HG02642 (cell line): ENCODE measurements around the gene ZNF141.
"Not testable (repeated sequence)": the region's sequence is repeated elsewhere in the genome, so short reads cannot be mapped to it uniquely, and the experiment has no call there.

Experiments used
- ATAC-seq: cut with Tn5 transposase; IDR thresholded peaks from one replicate; pipeline ENCODE4 v1.9.1; 2021; ENCODE audit warnings: mild to moderate bottlenecking; ENCODE audit not compliant: unreplicated experiment, poor library complexity

The ZNF141 gene

DNA sequence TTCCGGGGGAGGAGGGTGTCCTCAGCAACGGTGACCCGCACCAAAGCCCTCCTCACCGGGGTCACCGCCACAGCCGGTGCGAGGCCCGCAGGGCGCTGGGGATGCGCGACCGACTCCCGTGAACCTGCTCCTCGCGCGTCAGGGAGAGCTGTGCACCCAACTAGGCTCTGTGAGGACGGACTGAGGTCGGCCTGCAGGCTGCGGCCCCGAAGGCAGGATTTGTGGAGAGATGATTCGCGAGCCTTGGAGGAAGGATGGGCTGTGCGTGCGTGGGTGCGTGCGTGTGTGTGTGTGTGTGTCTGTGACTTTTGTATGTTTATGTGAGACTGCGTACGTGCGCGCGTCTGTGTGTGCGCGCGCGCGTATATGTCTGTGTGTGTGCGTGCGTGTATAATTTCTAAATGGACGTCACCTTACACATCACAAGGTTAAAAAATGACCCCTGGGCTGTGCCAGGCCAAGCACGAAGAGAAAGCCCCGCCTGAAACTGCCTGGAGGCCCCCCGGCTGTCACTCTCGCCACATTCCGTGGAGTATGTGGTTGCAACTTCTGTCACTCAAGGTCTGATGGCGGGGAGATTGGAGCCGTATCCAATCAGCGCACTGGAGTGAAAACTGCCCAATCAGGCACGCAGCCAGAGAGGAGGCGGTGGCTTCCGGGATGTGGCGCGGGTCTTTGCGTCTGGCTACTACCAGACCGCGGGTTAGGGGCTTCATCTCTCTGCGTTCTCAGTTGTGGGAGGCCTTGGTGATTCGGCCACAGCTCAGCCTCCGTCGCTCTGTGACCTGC, at the start of gene ZNF141:
ZNF141 (plus strand) TSS at position 672 of the 789 bp plus-strand sequence. CDS start 170 bp downstream, outside the sequence.
- ATAC-seq: peak; percentile 96

DNA sequence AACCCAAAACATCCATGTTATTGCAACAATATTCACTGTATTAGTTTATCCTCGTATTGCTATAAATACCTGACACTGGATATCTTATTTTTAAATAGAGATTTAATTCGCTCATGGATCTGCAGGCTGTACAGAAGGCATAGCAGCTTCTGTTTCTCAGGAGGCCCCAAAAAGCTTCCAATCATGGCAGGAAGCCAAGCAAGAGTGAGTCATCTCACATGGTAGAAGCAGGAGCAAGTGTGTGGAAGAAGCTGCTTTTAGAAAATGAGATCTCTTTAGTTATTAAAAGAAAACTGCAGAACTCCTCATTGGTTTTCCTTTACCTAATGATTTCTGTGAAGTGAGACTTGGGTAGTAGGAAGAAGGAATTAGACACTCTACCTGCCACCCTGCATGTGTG, 48.7 kb upstream of the ZNF141 start:
- ATAC-seq: no peak

DNA sequence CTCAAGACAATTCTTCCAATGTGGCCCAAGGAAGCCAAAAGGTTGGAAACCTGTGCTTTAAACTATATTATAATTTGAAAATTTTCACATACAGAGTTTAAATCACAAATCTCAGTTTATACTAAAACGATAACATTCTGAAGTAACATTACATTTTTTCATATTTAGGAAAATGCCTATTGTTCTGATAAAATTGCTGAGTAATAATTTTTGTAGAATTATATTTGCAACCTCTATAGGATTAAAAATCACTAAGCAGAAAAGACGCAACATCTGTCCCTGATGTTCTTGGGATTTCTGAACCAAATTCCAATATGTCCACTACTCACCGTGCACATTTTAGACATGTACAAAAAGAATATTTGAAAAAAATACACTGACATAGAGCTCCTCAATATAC, 42.9 kb upstream of the ZNF141 start:
- no peak for ATAC-seq

DNA sequence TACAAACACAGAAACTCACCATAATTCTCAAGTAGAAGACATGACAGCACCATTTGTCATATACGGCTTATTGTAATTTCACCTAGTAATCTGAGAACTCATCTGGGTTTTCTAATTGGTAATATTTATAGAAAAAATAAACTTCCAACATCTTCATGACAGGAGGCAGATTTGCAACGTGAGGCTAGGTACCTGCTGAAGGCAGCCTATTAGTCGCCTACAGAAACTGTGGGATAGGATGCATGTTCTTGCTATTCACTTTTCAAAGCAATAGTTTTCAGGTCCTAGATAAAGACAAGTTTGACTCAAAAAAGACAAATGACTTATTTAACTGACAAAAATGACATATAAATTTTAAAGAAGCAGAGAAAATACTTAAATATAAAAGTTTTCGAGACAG, 35.2 kb upstream of the ZNF141 start:
- no peak for ATAC-seq

DNA sequence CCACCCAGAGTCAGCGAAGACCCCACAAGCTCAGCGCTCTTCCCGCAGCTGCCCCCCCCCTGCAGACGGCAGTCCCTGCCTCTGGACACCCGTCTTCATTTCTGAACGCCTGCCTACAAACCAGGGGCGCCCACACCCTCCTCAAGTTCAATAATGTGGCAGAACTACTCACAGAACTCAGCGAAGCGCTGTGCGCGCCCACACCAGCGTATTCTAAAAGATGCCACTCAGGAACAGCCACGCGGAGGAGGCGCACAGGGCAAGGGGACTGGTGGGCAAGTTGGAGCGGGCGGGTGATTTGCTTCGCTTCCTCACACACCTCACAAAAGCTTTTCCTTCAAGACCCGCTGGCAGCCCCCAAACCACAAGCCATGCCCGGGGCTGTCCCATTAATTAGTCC, 33.1 kb upstream of the ZNF141 start:
- not testable (repeated sequence) for ATAC-seq

DNA sequence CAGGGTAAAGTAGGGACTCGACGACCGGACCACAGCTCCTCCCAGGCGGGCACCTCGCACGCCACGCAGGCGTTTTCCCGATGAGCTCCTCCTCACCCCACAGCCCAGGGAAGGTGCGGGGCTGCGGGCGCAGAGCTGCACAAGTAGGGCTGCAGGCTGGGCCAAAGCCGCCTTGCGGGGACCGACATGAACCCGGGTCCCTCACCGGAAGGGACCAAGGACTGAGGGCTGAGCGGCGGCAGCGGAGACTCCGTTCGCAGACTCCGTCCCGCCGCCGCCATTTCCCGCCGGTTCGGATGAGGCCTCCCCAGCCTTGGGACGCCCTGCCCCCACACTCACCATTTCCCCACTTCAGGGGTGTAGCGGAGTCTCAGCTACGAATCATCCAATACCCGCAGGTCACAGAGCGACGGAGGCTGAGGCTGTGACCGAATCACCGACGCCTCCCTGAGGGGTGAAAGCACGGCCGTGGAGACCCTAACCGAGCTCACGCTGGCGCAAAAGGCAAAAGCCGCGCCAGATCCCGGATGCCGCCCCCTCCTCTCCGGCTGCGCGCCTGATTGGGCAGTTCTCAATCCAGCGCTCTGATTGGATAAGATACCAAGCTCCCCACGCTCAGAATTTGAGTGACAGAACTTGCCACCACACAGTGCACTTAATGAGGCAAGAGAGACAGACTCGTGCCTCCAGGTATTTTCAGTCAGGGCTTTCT, 32.5 kb upstream of the ZNF141 start, which contains the start of gene ZNF732:
ZNF732 (minus strand) TSS at position 506 of the 712 bp plus-strand sequence; CDS start at position 342, 164 bp downstream.
- no peak for ATAC-seq

DNA sequence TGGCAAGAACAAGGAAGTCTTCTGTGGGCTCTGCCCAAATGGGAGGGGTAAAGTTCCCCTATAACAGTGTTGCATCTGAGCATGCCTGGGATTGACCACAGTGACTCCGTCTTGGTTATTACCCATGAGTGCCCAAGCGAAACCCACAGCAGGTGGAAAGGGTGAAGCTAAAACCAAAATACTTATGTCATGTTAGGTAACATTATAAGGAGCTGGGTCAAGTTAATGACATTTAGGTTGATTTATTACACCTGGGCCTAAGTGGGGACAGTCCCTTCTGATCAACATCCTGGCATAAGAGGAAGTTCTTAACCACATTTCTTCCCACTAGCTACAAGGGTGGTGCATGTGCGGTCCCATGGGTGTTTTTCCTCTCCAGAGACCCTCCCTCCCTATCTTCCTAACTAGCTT, 31.1 kb upstream of the ZNF141 start:
- no peak for ATAC-seq

DNA sequence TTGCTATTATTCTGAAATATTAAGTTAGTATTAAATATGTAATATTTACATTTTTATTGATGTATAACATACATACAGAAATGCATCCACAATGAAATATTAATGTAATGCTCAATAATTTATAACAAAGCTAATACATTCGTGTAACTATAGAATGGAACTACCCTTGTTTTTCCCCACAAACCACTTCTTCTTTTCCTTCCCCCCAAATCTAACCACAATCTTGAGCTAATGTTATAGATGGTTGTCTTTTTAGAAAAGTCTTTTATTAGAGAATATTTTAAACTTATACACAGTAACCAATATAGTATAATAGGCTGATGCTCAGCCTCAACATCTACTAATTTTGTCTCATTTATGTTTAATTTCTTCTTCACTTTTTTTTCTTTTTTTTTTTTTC, 27.8 kb upstream of the ZNF141 start:
- ATAC-seq: no peak

DNA sequence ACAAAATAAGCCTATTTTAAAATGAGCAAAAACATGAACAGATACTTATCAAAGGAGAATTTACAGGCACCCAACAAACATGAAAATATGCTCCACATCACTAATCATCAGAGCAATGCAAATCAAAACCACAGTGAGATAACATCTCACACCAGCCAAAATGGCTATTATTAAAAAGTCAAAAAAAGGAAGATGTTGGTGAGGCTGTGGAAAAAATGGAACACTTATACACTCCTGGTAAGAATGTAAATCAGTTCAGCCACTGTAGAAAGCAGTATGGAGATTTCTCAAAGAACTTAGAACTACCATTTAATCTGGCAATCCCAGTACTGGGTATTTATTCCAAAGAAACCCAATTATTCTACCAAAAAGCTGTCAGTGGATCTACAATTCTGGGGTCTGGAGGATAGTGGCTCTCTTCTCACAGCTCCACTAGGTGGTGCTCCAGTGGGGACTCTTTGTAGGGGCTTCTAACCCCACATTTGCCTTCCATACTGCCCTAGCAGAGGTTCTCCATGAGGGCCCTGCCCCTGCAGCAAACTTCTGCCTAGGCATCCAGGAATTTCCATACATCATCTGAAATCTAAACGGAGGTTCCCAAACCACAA, 23.2 kb upstream of the ZNF141 start:
- no peak for ATAC-seq

DNA sequence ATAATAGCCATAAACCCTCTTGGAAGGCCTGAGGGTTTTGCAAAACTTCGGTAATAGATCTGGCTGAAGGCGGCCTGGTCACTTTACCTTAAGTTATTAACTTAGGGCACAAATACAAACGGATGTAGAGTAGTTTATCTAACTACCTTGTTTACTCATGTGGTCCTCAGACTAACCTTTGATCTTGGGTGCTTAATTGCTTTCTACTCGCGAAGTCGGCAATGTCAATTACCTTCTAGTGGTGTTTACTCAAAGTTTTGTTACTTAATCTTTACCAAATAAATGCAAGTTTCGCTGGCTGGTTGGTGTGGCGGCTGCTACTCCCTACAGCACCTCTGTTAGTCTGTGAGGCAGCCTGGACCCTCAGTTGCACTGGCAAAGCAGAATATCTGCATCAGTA, 8.9 kb upstream of the ZNF141 start:
- no peak for ATAC-seq

DNA sequence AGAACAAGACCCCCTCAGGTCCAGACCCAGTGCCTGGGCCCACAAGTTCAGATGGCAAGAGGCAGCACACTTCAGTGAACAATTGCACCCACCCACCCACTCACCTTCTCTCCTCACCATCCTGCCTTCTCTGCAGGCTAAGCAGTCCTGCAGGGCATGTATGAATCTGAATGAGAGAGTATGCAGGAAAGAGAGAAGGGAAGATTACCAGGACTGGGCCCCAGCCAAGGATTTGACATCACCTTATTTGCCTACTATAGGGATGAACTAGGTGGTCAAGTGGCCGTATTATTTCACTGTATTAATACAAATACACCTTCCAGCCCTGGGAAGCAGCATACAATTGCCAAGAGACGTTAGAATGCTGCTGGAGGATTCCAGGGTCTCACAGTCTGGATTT, 2.1 kb upstream of the ZNF141 start:
- ATAC-seq: no peak

DNA sequence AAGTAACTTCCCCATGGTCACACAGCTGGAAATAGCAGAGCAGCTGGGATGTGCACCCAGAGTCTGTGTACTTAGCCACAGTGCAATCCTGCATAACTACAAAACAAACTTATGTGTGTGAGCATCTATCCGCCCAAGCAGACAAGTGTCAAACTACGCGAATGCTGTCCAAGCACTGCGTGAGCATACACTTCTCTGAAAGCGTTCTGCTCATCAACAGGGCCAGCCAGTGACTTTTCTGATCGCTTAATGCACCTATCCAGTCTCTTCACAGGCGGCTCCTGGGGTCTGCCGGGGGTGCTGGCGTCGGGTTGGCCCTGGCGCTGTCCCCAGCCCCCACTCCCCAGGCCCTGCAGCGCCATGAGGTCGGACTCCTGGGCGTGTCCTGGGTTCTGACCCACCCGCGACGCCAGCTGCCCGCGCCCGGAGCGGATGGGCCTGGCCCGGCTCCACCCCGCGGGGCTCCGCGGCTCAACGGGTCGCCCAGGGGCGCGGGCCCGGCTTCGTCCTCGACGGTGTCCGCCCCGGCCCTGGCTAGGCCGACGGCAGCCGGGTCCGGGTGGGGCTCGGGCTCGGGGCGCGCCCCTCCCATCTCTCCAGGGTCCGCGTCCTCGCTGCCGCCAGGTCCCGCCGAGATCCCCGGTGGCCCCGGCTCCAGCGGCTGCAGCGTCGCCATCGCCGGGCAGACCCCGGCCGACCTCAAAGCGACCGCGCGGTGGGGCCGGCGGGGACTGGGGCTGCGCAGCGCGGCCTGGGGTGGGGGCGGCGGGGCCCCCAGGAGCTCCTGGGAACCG, 1.3 kb upstream of the ZNF141 start:
- peak; percentile 1 for ATAC-seq

DNA sequence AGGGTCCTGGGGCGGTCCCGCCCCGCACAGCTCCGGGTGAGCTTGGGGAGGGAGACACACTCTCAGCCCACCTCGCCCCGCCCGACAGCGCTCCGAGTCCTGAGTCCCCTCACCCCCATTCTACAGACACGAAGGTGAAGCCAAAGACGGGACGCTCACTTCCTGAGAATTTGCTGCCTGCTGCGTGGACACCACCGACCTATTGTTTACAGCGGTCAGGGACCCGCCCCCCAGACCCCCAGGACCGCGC, 796 bp upstream of the ZNF141 start:
- no peak for ATAC-seq

DNA sequence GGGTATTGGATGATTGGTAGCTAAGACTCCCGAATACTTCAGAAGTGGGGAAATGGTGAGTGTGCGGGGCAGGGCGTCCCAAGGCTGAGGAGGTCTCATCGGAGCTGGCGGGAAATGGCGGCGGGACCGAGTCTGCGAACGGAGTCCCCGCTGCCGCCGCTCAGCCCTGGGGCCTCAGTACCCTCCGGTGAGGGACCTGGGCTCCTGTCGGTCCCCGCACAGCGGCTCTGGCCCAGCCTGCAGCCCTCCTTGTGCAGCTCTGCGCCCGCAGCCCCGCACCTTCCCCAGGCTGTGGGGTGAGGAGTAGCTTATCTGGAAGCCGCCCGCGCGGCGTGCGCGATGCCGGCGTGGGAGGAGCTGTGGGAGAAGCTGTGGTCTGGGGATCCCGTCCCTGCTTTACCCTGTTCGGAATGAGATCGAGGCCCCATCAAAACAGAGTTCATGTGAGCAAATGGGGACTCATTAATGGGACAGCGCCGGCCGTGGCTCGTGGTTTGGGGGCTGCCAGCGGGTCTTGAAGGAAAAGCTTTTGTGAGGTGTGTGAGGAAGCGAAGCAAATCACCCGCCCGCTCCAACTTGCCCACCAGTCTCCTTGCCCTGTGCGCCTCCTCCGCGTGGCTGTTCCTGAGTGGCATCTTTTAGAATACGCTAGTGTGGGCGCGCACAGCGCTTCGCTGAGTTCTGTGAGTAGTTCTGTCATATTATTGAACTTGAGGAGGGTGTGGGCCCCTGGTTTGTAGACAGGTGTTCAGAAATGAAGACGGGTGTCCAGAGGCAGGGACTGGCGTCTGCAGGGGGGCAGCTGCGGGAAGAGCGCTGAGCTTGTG, 531 bp downstream of the ZNF141 start:
- peak; percentile 34 for ATAC-seq

DNA sequence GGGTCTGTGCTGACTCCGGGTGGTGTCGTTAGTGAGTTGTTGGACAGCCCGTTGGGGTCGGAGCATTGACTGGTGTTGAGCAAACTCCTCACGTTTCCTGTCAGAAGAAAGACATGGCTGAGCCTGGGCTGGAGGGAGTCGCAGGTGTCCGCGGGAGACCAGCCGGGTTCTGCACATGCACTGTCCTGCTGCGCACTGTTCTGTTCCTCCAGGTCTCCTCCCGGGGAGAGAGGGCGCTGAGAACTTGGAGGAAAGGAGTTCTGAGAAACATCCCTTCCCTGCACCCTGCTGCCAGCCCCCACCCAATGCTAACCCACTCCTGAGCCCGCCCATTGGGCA, 1.1 kb downstream of the ZNF141 start:
- no peak for ATAC-seq

DNA sequence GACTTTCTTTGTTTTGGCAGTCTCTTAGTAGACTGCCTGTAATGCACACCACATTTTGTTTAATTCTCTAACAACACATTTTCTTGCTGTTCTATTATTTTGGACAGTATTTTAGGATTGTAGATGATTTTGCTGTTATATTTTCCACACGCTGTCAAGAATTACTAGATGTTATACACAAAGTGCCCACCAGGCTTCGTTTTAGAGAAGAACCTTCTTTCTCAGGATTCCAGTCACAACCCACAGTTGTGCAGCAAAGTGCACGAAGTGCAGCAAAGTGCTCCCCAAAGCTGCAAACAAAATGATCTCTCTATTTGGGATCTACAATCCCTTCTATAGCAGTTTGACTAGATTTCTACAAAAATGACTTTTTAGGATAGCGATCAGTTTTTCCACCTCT, 2.4 kb downstream of the ZNF141 start:
- no peak for ATAC-seq

DNA sequence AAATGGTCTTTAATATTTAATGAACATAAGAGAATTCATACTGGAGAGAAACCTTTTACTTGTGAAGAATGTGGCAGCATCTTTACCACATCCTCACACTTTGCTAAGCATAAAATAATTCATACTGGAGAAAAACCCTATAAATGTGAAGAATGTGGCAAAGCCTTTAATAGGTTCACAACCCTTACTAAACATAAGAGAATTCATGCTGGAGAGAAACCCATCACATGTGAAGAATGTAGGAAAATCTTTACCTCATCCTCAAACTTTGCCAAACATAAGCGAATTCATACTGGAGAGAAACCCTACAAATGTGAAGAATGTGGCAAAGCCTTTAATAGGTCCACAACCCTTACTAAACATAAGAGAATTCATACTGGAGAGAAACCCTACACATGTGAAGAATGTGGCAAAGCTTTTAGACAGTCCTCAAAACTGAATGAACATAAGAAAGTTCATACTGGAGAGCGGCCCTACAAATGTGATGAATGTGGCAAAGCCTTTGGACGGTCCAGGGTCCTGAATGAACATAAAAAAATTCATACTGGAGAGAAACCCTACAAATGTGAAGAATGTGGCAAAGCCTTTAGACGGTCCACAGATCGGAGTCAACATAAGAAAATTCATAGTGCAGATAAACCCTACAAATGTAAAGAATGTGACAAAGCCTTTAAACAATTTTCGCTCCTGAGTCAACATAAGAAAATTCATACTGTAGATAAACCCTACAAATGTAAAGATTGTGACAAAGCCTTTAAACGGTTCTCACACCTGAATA, 35.6 kb downstream of the ZNF141 start:
- no peak for ATAC-seq

DNA sequence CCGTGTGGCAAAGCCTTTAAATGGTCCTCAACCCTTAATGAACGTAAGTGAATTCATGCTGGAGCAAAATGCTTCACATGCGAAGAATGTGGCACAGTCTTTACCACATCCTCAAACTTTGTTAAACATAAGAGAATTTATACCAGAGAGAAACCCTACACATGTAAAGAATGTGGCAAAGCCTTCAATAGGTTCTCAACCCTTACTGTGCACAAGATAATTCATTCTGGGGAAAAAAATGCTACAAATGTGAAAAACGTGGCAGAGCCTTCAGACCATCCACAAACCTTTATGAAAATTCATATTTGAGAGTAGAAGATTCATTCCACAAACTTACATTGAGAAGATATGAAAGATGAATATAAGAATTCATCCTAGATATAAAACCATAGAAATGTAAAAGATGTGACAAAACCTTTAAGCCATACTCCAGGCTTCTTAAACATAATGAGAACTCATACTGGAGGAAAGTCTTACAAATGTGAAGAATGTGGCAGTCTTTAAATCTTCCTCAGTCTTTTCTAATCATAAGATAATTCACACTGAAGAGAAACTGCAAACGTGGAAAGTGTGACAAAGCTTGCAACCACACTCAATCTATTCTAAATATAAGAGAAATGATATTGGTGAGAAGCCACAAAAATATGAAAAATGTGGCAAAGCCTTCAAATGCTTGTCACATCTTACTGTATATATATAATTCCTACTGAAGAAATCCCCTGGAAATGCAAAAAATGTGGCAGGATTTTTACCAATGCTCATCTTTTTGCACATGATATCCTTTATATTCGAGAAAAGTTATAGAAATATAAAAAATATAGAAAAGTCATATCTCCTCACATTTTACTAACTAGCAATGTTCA, 36.9 kb downstream of the ZNF141 start:
- no peak for ATAC-seq
